Ishikawa (cell line): ENCODE measurements around the gene RYR3.

Experiments
- CEBPB ChIP-seq: IDR thresholded peaks from 2 replicates; pipeline ENCODE4 v1.6.1; 2012
- EGR1 ChIP-seq: IDR thresholded peaks from 2 replicates; pipeline ENCODE4 v1.6.1; 2012
- EP300 ChIP-seq: IDR thresholded peaks from 2 replicates; pipeline ENCODE4 v1.6.1; 2012; ENCODE audit warnings: borderline replicate concordance
- FOXM1 ChIP-seq: IDR thresholded peaks from 2 replicates; pipeline ENCODE4 v1.6.1; 2012; ENCODE audit warnings: low read depth, borderline replicate concordance
- MAX ChIP-seq: IDR thresholded peaks from 2 replicates; pipeline ENCODE4 v1.6.1; 2012
- NFIC ChIP-seq: IDR thresholded peaks from 2 replicates; pipeline ENCODE4 v1.6.1; 2012
- RAD21 ChIP-seq: IDR thresholded peaks from 2 replicates; pipeline ENCODE4 v1.6.1; 2012; ENCODE audit warnings: low read depth
- REST ChIP-seq: IDR thresholded peaks from 2 replicates; pipeline ENCODE4 v1.6.1; 2012; ENCODE audit warnings: low read depth, mild to moderate bottlenecking
- TAF1 ChIP-seq: IDR thresholded peaks from 2 replicates; pipeline ENCODE4 v1.6.1; 2012; ENCODE audit warnings: low read depth, mild to moderate bottlenecking
- TCF12 ChIP-seq: IDR thresholded peaks from 2 replicates; pipeline ENCODE4 v1.6.1; 2012; ENCODE audit warnings: low read depth
- TEAD4 ChIP-seq: IDR thresholded peaks from 2 replicates; pipeline ENCODE4 v1.6.1; 2012
- USF1 ChIP-seq: IDR thresholded peaks from 2 replicates; pipeline ENCODE4 v1.6.1; 2012
- YY1 ChIP-seq: IDR thresholded peaks from 2 replicates; pipeline ENCODE4 v1.6.1; 2012; ENCODE audit warnings: low read depth
- ZBTB7A ChIP-seq: IDR thresholded peaks from 2 replicates; pipeline ENCODE4 v1.6.1; 2012; ENCODE audit warnings: low read depth

- TF ChIP-seq MAX (no peak), CEBPB (no peak), USF1 (no peak), EP300 (no peak), ZBTB7A (no peak), TEAD4 (no peak), FOXM1 (no peak), EGR1 (no peak), REST (no peak), TAF1 (no peak), RAD21 (no peak), YY1 (no peak), TCF12 (no peak), NFIC (no peak)
Measured at GRCh38 chr15:33476076-33476475, 165.3 kb downstream of the RYR3 start.
